Panc1 (cell line): ENCODE data around the gene VOPP1. TPM values are rescaled to one million over a fixed set of nuclear protein-coding genes. Genes with fewer than 3 reads are reported as not detected.

Experiments used
- ATAC-seq: fragments of 200-7000 bp; cut with Tn5 transposase; 2 replicates; pipeline ENCODE4 v1.9.1; 2020; ENCODE audit warnings: mild to moderate bottlenecking, moderate library complexity
- BruUV-seq: library from RNA; stranded (reverse); fragments of 400-500 nt; replicated peaks from 2 replicates; lab custom pipeline; 2021; lab: Mats Ljungman, UMichigan
- CTCF ChIA-PET: fragments of 300-600 bp; sonication (Branson Sonifier 250); formaldehyde crosslinking; loops from one replicate; lab custom pipeline; 2022; ENCODE audit warnings: antibody characterized with exemption; lab: Charles Lee
- POLR2A ChIA-PET: fragments of 300-600 bp; sonication (Branson Sonifier 250); formaldehyde crosslinking; loops from one replicate; lab custom pipeline; 2022; ENCODE audit warnings: antibody characterized with exemption; lab: Charles Lee
- DNase-seq: peaks from one replicate; pipeline ENCODE4 v3.0.0-alpha.2; 2010; ENCODE audit warnings: low read depth, low spot score
- H3K27ac ChIP-seq: 2 replicates; pipeline ENCODE4 v1.5.1; 2011; ENCODE audit warnings: mild to moderate bottlenecking, low read length, inconsistent platforms
- H3K27me3 ChIP-seq: fragments of 200-500 bp; sonication (Bioruptor generic); 2 replicates; pipeline ENCODE4 v1.6.0; 2014; ENCODE audit warnings: low read length, inconsistent platforms; ENCODE audit not compliant: control insufficient read depth, insufficient read depth
- H3K36me3 ChIP-seq: fragments of 200-500 bp; sonication (Bioruptor generic); 2 replicates; pipeline ENCODE4 v1.5.1; 2014; ENCODE audit warnings: inconsistent platforms, mild to moderate bottlenecking, low read length, moderate library complexity; ENCODE audit not compliant: control insufficient read depth, insufficient read depth
- H3K4me1 ChIP-seq: 2 replicates; pipeline ENCODE4 v1.5.1; 2011; ENCODE audit warnings: inconsistent platforms, mild to moderate bottlenecking, low read length, moderate library complexity; ENCODE audit not compliant: control insufficient read depth, insufficient read depth
- H3K4me3 ChIP-seq, 2 experiments: 2 replicates each; pipeline ENCODE4 v1.5.1; 2011 to 2012; ENCODE audit warnings: low read depth in 2 of 2, low read length in 2 of 2, mild to moderate bottlenecking in 2 of 2, inconsistent platforms in 1 of 2, moderate library complexity in 1 of 2
- H3K9me3 ChIP-seq: fragments of 200-500 bp; sonication (Bioruptor generic); 2 replicates; pipeline ENCODE4 v1.5.1; 2014; ENCODE audit warnings: low read depth, mild to moderate bottlenecking, inconsistent platforms, low read length, moderate library complexity; ENCODE audit not compliant: control insufficient read depth, insufficient read depth
- CTCF ChIP-seq: fragments of 450-650 bp; IDR thresholded peaks from 2 replicates; pipeline ENCODE4 v1.5.1; 2017; ENCODE audit warnings: mild to moderate bottlenecking
- POLR2AphosphoS5 ChIP-seq: IDR thresholded peaks from 2 replicates; pipeline ENCODE4 v1.6.1; 2012; ENCODE audit warnings: mild to moderate bottlenecking, low read depth, low read length, moderate library complexity
- SIN3A ChIP-seq: IDR thresholded peaks from 2 replicates; pipeline ENCODE4 v1.6.1; 2012; ENCODE audit warnings: low read depth, mild to moderate bottlenecking, low read length, moderate library complexity, borderline replicate concordance; ENCODE audit not compliant: insufficient read depth
- TCF7L2 ChIP-seq: IDR thresholded peaks from 2 replicates; pipeline ENCODE4 v1.6.1; 2011; ENCODE audit warnings: mild to moderate bottlenecking, low read depth, low read length, inconsistent platforms
- in situ Hi-C: cut with HindIII; loops from 2 replicates; pipeline ENCODE4 v1.10.0; 2016; ENCODE audit warnings: low sequenced_read_pairs, low pct_unique_long_range_greater_than_20kb
- intact Hi-C: fragments of 100-400 bp; cut with micrococcal nuclease; formaldehyde crosslinking; loops from one replicate; pipeline ENCODE4 v1.10.0; 2022; ENCODE audit not compliant: unreplicated experiment
- total RNA-seq: library from RNA; stranded (reverse); gene quantifications from one replicate; pipeline ENCODE4 v1.2.1, GENCODE V29; 2021; ENCODE audit not compliant: unreplicated experiment
- TF ChIP-seq, protein P1 (sequence below), 2 experiments: IDR thresholded peaks; 2 replicates each; pipeline ENCODE4 v1.6.1; 2011 to 2012; ENCODE audit warnings: low read depth in 2 of 2, control low read depth in 1 of 2, low read length in 1 of 2, mild to moderate bottlenecking in 1 of 2, moderate library complexity in 1 of 2; ENCODE audit not compliant: insufficient read depth in 1 of 2

Gene VOPP1
- total RNA-seq, 1 experiment from 2014 or later: 131 TPM

DNA sequence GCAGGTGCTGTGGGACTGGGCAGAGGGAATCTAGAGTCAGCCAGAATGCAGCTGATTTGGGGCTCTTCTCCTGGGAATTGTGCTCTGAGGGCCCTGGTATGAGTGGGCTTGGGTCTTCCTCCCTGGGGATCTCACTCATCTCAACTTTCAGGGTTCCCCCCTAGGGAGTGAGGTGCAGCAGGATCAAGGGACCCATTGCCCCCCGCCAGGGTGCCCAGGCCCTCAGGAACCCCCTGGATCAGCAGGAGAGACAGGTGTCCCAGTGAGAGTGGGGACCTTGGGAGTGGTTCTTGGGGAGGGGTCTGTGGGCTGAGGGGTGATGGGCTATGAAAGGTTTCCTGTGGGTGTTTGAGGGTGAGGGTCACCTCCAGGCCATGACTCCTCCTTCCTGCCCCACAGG lies 17.6 kb upstream of the VOPP1 start:
- ATAC-seq (no peak), DNase-seq (no peak)
- peaks cover 8% of the 10 kb centered on the region; the same call in 1 of the 2 replicates for H3K27me3 ChIP-seq
- in situ Hi-C loops: no loop called here
- H3K9me3 ChIP-seq: no peaks in the 10 kb centered on the region
- BruUV-seq: no TSS peak
- intact Hi-C loops: loop anchor here (10.0 kb wide), 2 partner anchors 155 to 305 kb away; no protein-coding TSS in a partner anchor
- no peaks in the 10 kb centered on the region for H3K36me3 ChIP-seq
- no peak overlapping the region for H3K27ac ChIP-seq
- CTCF ChIA-PET: no interaction called here
- POLR2A ChIA-PET: no interaction called here
- H3K4me3 ChIP-seq: no peak overlapping the region
- H3K4me1 ChIP-seq: no peaks in the 10 kb centered on the region
- TF ChIP-seq CTCF (no peak), TCF7L2 (no peak), SIN3A (no peak), POLR2AphosphoS5 (no peak)
- TF ChIP-seq, protein P1, sequence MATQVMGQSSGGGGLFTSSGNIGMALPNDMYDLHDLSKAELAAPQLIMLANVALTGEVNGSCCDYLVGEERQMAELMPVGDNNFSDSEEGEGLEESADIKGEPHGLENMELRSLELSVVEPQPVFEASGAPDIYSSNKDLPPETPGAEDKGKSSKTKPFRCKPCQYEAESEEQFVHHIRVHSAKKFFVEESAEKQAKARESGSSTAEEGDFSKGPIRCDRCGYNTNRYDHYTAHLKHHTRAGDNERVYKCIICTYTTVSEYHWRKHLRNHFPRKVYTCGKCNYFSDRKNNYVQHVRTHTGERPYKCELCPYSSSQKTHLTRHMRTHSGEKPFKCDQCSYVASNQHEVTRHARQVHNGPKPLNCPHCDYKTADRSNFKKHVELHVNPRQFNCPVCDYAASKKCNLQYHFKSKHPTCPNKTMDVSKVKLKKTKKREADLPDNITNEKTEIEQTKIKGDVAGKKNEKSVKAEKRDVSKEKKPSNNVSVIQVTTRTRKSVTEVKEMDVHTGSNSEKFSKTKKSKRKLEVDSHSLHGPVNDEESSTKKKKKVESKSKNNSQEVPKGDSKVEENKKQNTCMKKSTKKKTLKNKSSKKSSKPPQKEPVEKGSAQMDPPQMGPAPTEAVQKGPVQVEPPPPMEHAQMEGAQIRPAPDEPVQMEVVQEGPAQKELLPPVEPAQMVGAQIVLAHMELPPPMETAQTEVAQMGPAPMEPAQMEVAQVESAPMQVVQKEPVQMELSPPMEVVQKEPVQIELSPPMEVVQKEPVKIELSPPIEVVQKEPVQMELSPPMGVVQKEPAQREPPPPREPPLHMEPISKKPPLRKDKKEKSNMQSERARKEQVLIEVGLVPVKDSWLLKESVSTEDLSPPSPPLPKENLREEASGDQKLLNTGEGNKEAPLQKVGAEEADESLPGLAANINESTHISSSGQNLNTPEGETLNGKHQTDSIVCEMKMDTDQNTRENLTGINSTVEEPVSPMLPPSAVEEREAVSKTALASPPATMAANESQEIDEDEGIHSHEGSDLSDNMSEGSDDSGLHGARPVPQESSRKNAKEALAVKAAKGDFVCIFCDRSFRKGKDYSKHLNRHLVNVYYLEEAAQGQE (IDR thresholded peaks at IDR 0.05; ENCODE audit: insufficient read depth in 1 of 2, low read depth in 2 of 2, low read length in 1 of 2): no peak

- Histone ChIP-seq H3K36me3 (no peaks in the 10 kb centered on the region), H3K27me3 (peaks cover 8% of the 10 kb centered on the region; the same call in 1 of the 2 replicates), H3K4me3 (no peak overlapping the region), H3K9me3 (no peaks in the 10 kb centered on the region), H3K4me1 (no peaks in the 10 kb centered on the region), H3K27ac (no peak overlapping the region)
- intact Hi-C loops: no loop called here
- TF ChIP-seq CTCF: no peak
- no TSS peak for BruUV-seq
- ChIA-PET CTCF (no interaction called here), POLR2A (interaction anchor here (0.7 kb wide), 1 partner anchor 547 kb away, joined by 3 read pairs; no protein-coding TSS in a partner anchor)
- ATAC-seq (no peak), DNase-seq (no peak)
- in situ Hi-C loops: no loop called here
Observed at GRCh38 chr7:55588976-55589604, 16.8 kb upstream of the VOPP1 start.
